MM.1S (cell line): ENCODE results near the gene LAMP1.
"Not testable (repeated sequence)": the region's sequence is repeated elsewhere in the genome, so short reads cannot be mapped to it uniquely, and the experiment has no call there.

ENCODE experiments used
- DNase-seq: peaks from one replicate; pipeline ENCODE4 v3.0.0-alpha.2; 2015
- H2AFZ ChIP-seq: fragments of 300-600 bp; sonication (generic); 2 replicates; pipeline ENCODE4 v1.6.0; 2016; ENCODE audit warnings: antibody characterized with exemption, low read length
- H3F3A ChIP-seq: fragments of 300-600 bp; sonication (generic); 2 replicates; pipeline ENCODE4 v1.6.1; 2016; ENCODE audit warnings: mild to moderate bottlenecking, antibody characterized with exemption, low read length, moderate library complexity, mixed read lengths; ENCODE audit not compliant: insufficient read depth
- H3K27ac ChIP-seq: fragments of 300-600 bp; sonication (generic); 2 replicates; pipeline ENCODE4 v1.5.1; 2016; ENCODE audit warnings: mild to moderate bottlenecking, low read length
- H3K27me3 ChIP-seq: fragments of 300-600 bp; sonication (generic); replicated peaks from 2 replicates; pipeline ENCODE4 v1.6.0; 2016; ENCODE audit warnings: low read length; ENCODE audit not compliant: insufficient read depth
- H3K36me3 ChIP-seq: fragments of 300-600 bp; sonication (generic); replicated peaks from 2 replicates; pipeline ENCODE4 v1.6.1; 2016; ENCODE audit warnings: mild to moderate bottlenecking, low read length, mixed read lengths; ENCODE audit not compliant: insufficient read depth
- H3K4me1 ChIP-seq: fragments of 300-600 bp; sonication (generic); 2 replicates; pipeline ENCODE4 v1.6.1; 2016; ENCODE audit warnings: low read length, mixed read lengths
- H3K4me2 ChIP-seq: fragments of 300-600 bp; sonication (generic); 2 replicates; pipeline ENCODE4 v1.6.0; 2016; ENCODE audit warnings: low read depth, low read length
- H3K4me3 ChIP-seq: fragments of 300-600 bp; sonication (generic); 2 replicates; pipeline ENCODE4 v1.5.1; 2016; ENCODE audit warnings: low read length, mixed read lengths
- H3K79me2 ChIP-seq: fragments of 300-600 bp; sonication (generic); 2 replicates; pipeline ENCODE4 v1.6.1; 2016; ENCODE audit warnings: mixed run types, low read length, mixed read lengths
- H3K9ac ChIP-seq: fragments of 300-600 bp; sonication (generic); 2 replicates; pipeline ENCODE4 v1.6.1; 2016; ENCODE audit warnings: low read length, mixed read lengths
- H3K9me2 ChIP-seq: fragments of 300-600 bp; sonication (generic); replicated peaks from 2 replicates; pipeline ENCODE4 v1.6.1; 2016; ENCODE audit warnings: mild to moderate bottlenecking, low read length, mixed read lengths; ENCODE audit not compliant: insufficient read depth
- H3K9me3 ChIP-seq: fragments of 300-600 bp; sonication (generic); replicated peaks from 2 replicates; pipeline ENCODE4 v1.6.1; 2016; ENCODE audit warnings: mild to moderate bottlenecking, low read length, mixed read lengths; ENCODE audit not compliant: insufficient read depth
- H4K20me1 ChIP-seq: fragments of 300-600 bp; sonication (generic); 2 replicates; pipeline ENCODE4 v1.6.1; 2016; ENCODE audit warnings: mild to moderate bottlenecking, low read length, moderate library complexity, mixed read lengths; ENCODE audit not compliant: insufficient read depth
- CTCF ChIP-seq: fragments of 300-600 bp; sonication (generic); IDR thresholded peaks from 2 replicates; pipeline ENCODE4 v1.5.1; 2016; ENCODE audit warnings: antibody characterized with exemption, low read length, mixed read lengths
- EZH2 ChIP-seq: fragments of 300-600 bp; sonication (generic); optimal IDR thresholded peaks from 2 replicates; pipeline ENCODE3; 2017; ENCODE audit warnings: low read depth, mild to moderate bottlenecking, antibody characterized with exemption, low read length, mixed read lengths
- EZH2phosphoT487 ChIP-seq: fragments of 300-600 bp; sonication (generic); IDR thresholded peaks from 2 replicates; pipeline ENCODE4 v1.6.1; 2018; ENCODE audit warnings: antibody characterized with exemption, low read length

The LAMP1 gene

GRCh38 chr13:113345486-113345885 is 48.4 kb downstream of the LAMP1 start:
- no peak overlapping the region for H3K9ac ChIP-seq
- no peaks in the 10 kb centered on the region for H4K20me1 ChIP-seq
- H3K9me2 ChIP-seq, result no peaks in the 10 kb centered on the region
- H3K27me3 ChIP-seq, result peaks cover 63% of the 10 kb centered on the region
- H3K4me3 ChIP-seq, result no peak overlapping the region
- no peaks in the 10 kb centered on the region for H3K9me3 ChIP-seq
- no peak overlapping the region for H2AFZ ChIP-seq
- no peak overlapping the region for H3K27ac ChIP-seq
- TF ChIP-seq EZH2phosphoT487, result no peak
- TF ChIP-seq CTCF, result no peak
- no peak for TF ChIP-seq EZH2
- no peaks in the 10 kb centered on the region for H3F3A ChIP-seq
- no peak for DNase-seq
- no peaks in the 10 kb centered on the region for H3K79me2 ChIP-seq
- no peak overlapping the region for H3K4me2 ChIP-seq
- no peaks in the 10 kb centered on the region for H3K4me1 ChIP-seq
- no peaks in the 10 kb centered on the region for H3K36me3 ChIP-seq

DNA sequence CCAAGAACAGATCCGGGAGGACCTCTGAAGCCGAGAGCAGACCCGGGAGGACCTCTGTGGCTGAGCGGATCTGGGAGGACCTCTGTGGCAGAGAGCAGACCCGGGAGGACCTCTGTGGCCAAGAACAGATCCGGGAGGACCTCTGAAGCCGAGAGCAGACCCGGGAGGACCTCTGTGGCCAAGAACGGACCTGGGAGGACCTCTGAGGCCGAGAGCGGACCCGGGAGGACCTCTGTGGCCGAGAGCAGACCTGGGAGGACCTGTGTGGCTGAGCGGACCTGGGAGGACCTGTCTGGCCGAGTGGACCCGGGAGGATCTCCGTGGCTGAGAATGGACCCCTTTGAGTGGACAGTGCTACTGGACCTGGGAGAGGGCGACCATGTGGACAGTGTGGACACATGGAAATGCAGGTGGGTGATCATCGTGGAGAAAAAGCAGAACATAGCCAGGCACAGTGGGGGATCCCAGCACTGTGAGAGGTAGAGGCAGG is 50.7 kb downstream of the LAMP1 start:
- not testable (repeated sequence) for H3K27ac ChIP-seq, H3K79me2 ChIP-seq, H2AFZ ChIP-seq, H3K9me2 ChIP-seq, H3F3A ChIP-seq, H3K4me2 ChIP-seq, H3K4me1 ChIP-seq, H3K9ac ChIP-seq, H3K9me3 ChIP-seq, DNase-seq, H3K36me3 ChIP-seq, H3K4me3 ChIP-seq, H4K20me1 ChIP-seq
- peaks cover 70% of the 10 kb centered on the region for H3K27me3 ChIP-seq

DNA sequence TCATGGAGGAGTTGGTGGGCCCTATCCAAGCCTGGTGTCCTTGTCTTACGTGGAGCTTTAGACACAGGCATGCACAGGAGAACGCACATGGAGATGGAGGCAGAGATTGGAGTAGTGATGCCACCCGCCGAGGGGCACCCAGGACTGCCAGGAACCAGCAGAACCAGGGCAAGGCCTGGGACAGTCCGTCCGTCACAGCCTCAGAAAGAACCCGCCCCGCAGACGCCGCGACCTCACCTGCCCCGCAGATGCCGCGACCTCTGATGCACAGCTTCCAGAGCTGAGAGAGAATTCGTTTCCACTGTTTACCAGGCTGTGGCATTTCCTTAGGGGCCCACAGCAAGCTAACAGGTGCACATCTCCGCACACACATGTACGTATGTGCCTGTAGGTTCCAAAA is 51.6 kb downstream of the LAMP1 start:
- Histone ChIP-seq H3K4me3 (no peak overlapping the region), H3K79me2 (no peaks in the 10 kb centered on the region), H2AFZ (no peak overlapping the region), H3K9ac (no peak overlapping the region), H3K27ac (no peak overlapping the region), H3F3A (no peaks in the 10 kb centered on the region), H3K27me3 (peaks cover 69% of the 10 kb centered on the region), H3K36me3 (no peaks in the 10 kb centered on the region), H3K9me3 (no peaks in the 10 kb centered on the region), H3K4me1 (no peaks in the 10 kb centered on the region), H4K20me1 (no peaks in the 10 kb centered on the region), H3K9me2 (no peaks in the 10 kb centered on the region), H3K4me2 (no peak overlapping the region)
- DNase-seq, result no peak
- no peak for TF ChIP-seq CTCF
- no peak for TF ChIP-seq EZH2
- TF ChIP-seq EZH2phosphoT487, result no peak

GRCh38 chr13:113349050-113349449 is 52.0 kb downstream of the LAMP1 start:
- Histone ChIP-seq H3K27me3 (peaks cover 72% of the 10 kb centered on the region), H3K9ac (no peak overlapping the region), H3K4me2 (no peak overlapping the region), H3K9me3 (no peaks in the 10 kb centered on the region), H2AFZ (no peak overlapping the region), H3K4me1 (no peaks in the 10 kb centered on the region), H4K20me1 (no peaks in the 10 kb centered on the region), H3K27ac (no peak overlapping the region), H3K36me3 (no peaks in the 10 kb centered on the region), H3K9me2 (no peaks in the 10 kb centered on the region), H3F3A (no peaks in the 10 kb centered on the region), H3K4me3 (no peak overlapping the region), H3K79me2 (no peaks in the 10 kb centered on the region)
- no peak for DNase-seq
- TF ChIP-seq CTCF (no peak), EZH2 (no peak), EZH2phosphoT487 (no peak)
